ENCODE measurements around the gene PRLHR.

Gene PRLHR

GRCh38 chr10:118586911-118587310 is 8.5 kb downstream of the PRLHR start:
- no peak for DNase-seq

GRCh38 chr10:118585794-118586193 is 9.7 kb downstream of the PRLHR start:
- DNase-seq, result no peak

GRCh38 chr10:118585234-118585633 is 10.2 kb downstream of the PRLHR start:
- no peak for DNase-seq

- DNase-seq, result no peak
Observed at GRCh38 chr10:118584181-118584954, 11.1 kb downstream of the PRLHR start.

GRCh38 chr10:118583611-118584010 is 11.8 kb downstream of the PRLHR start:
- no peak for DNase-seq

GRCh38 chr10:118582511-118582910 is 12.9 kb downstream of the PRLHR start:
- DNase-seq, result no peak

- DNase-seq, result no peak
Observed at GRCh38 chr10:118581340-118581739, 14.1 kb downstream of the PRLHR start.

GRCh38 chr10:118580702-118581101 is 14.7 kb downstream of the PRLHR start:
- DNase-seq, result no peak

- DNase-seq, result no peak
Observed at GRCh38 chr10:118573512-118573911, 21.9 kb downstream of the PRLHR start.

GRCh38 chr10:118572256-118573041 is 23.0 kb downstream of the PRLHR start:
- DNase-seq, result no peak

- DNase-seq, result no peak
Observed at GRCh38 chr10:118571123-118571522, 24.3 kb downstream of the PRLHR start.

GRCh38 chr10:118570591-118570990 is 24.9 kb downstream of the PRLHR start:
- no peak for DNase-seq

- DNase-seq, result no peak
Observed at GRCh38 chr10:118569882-118570252, 25.6 kb downstream of the PRLHR start.

GRCh38 chr10:118569241-118569881 is 26.1 kb downstream of the PRLHR start:
- no peak for DNase-seq

GRCh38 chr10:118568327-118568848 is 27.1 kb downstream of the PRLHR start:
- peak; percentile 35 for DNase-seq

GRCh38 chr10:118567701-118568248 is 27.7 kb downstream of the PRLHR start:
- no peak for DNase-seq

GRCh38 chr10:118566911-118567310 is 28.5 kb downstream of the PRLHR start:
- DNase-seq, result no peak

GRCh38 chr10:118565301-118566075 is 30.0 kb downstream of the PRLHR start:
- DNase-seq, result no peak

- no peak for DNase-seq
Observed at GRCh38 chr10:118564652-118565051, 30.8 kb downstream of the PRLHR start.

- DNase-seq, result no peak
Observed at GRCh38 chr10:118564114-118564513, 31.3 kb downstream of the PRLHR start.

GRCh38 chr10:118563373-118563890 is 32.0 kb downstream of the PRLHR start:
- DNase-seq, result no peak

GRCh38 chr10:118562851-118563250 is 32.6 kb downstream of the PRLHR start:
- no peak for DNase-seq
